Measurements from ENCODE around the gene SKIDA1. TPM values are rescaled to one million over a fixed set of nuclear protein-coding genes. Genes with fewer than 3 reads are reported as not detected.

SKIDA1 gene
- total and polyA plus RNA-seq, 8 donors, result under 0.01 to 2.7 (median 0.45) TPM; not detected in 1

DNA sequence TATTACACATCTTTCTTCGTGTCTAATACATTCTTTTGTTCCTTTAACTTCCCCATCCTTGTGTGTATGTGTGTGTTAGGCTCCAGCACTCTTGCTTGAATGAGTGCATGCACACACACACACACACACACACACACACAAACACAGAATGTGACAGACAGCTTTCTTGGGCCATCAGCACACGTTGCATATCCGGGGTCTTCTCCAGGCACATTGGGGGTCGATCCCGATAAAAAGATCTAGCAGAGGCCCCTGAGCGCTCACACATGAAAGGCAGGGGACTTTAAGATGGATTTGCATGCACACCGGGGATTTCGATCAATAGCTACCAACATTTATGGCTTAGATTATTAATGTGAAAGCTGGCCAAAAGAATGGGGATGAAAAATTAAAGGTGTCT lies 4.5 kb downstream of the SKIDA1 start:
- Histone ChIP-seq H3K27ac (peak overlapping the region in 3 of 5 donors; percentile 79 to 82 (median 80)), H3K36me3 (no peaks in the 10 kb centered on the region), H3K27me3 (peaks cover 0 to 55% (median 51%) of the 10 kb centered on the region in 3 donors), H3K4me1 (peaks cover 10 to 78% (median 46%) of the 10 kb centered on the region in 4 donors), H3K4me3 (no peak overlapping the region), H3K9me3 (no peaks in the 10 kb centered on the region)
- peak in 1 of 2 donors; percentile 16 for DNase-seq
- 68 to 79% (median 73%) methylated on average over 8 of the region's 8 CpGs for WGBS, 5 donors
- TF ChIP-seq, protein P1, sequence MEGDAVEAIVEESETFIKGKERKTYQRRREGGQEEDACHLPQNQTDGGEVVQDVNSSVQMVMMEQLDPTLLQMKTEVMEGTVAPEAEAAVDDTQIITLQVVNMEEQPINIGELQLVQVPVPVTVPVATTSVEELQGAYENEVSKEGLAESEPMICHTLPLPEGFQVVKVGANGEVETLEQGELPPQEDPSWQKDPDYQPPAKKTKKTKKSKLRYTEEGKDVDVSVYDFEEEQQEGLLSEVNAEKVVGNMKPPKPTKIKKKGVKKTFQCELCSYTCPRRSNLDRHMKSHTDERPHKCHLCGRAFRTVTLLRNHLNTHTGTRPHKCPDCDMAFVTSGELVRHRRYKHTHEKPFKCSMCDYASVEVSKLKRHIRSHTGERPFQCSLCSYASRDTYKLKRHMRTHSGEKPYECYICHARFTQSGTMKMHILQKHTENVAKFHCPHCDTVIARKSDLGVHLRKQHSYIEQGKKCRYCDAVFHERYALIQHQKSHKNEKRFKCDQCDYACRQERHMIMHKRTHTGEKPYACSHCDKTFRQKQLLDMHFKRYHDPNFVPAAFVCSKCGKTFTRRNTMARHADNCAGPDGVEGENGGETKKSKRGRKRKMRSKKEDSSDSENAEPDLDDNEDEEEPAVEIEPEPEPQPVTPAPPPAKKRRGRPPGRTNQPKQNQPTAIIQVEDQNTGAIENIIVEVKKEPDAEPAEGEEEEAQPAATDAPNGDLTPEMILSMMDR (IDR thresholded peaks at IDR 0.05), result no peak
- TF ChIP-seq EP300 (IDR thresholded peaks at IDR 0.05) (no peak), POLR2A (IDR thresholded peaks at IDR 0.05) (no peak), POLR2AphosphoS5 (IDR thresholded peaks at IDR 0.05) (no peak)
- intact Hi-C loops (cut with DNase I; ENCODE audit: low total_unique reads), result no loop called here

DNA sequence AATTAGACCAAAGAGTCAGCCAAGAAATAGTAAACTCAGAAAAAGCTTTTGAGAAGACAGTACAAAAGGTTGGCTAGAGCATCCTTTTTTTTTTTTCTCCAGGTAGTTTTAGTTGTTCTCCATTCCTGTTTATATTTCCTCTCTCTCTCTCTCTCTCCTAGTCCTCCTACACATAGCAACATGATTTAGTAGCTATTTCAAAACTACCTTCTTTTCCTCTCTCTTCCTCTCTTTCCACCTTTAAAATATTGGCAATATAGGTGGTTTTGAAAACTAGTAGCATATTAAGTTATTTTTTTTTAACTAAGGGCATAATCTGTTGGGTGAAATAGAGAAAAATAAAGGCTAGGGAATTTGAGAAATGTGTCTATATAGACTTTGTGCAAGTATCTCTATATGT lies 5.0 kb downstream of the SKIDA1 start:
- no peak for DNase-seq
- peak overlapping the region; percentile 58 to 76 (median 67) for H3K4me3 ChIP-seq
- H3K27me3 ChIP-seq, result peaks cover 0 to 57% (median 55%) of the 10 kb centered on the region in 3 donors
- TF ChIP-seq, protein P1 (IDR thresholded peaks at IDR 0.05), result no peak
- TF ChIP-seq POLR2A (IDR thresholded peaks at IDR 0.05), result no peak
- no peak for TF ChIP-seq EP300 (IDR thresholded peaks at IDR 0.05)
- TF ChIP-seq POLR2AphosphoS5 (IDR thresholded peaks at IDR 0.05), result no peak
- intact Hi-C loops (cut with DNase I; ENCODE audit: low total_unique reads), result no loop called here
- H3K4me1 ChIP-seq, result peaks cover 10 to 82% (median 48%) of the 10 kb centered on the region in 4 donors
- H3K27ac ChIP-seq, result peak overlapping the region in 4 of 5 donors; percentile 68 to 82 (median 80)
- no peaks in the 10 kb centered on the region for H3K9me3 ChIP-seq
- no peaks in the 10 kb centered on the region for H3K36me3 ChIP-seq

DNA sequence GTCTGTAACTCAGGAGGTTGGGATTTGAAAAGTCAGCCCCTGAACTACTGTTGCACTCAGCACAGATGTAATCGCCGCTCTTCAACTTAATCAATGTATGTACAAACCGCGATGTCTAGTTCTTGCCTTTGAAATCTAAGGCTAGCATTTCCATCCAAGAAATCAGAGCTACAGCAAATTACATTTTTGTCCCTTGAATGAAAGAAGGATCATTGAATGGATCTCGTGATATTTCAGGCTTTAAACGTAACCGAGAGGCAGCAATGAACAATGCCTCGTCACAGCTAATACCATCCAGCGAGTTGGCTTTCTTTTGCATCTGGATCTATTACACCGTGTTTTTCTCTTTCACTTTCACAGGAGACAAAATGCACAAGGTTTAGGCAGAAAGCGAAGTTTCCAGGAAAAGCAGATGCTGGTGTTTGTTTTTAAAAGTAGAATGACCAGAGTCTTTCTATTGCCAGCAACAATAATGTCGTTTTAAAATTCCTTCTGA lies 5.5 kb downstream of the SKIDA1 start:
- Histone ChIP-seq H3K27ac (peak overlapping the region; percentile 14 to 82 (median 79)), H3K4me3 (peak overlapping the region; percentile 58 to 76 (median 67)), H3K4me1 (peaks cover 10 to 82% (median 44%) of the 10 kb centered on the region in 4 donors), H3K36me3 (no peaks in the 10 kb centered on the region), H3K27me3 (peaks cover 0 to 62% (median 60%) of the 10 kb centered on the region in 3 donors), H3K9me3 (no peaks in the 10 kb centered on the region)
- intact Hi-C loops (cut with DNase I; ENCODE audit: low total_unique reads), result no loop called here
- DNase-seq, result peak in 1 of 2 donors; percentile 78
- no peak for TF ChIP-seq POLR2AphosphoS5 (IDR thresholded peaks at IDR 0.05)
- TF ChIP-seq POLR2A (IDR thresholded peaks at IDR 0.05), result no peak
- TF ChIP-seq EP300 (IDR thresholded peaks at IDR 0.05), result no peak
- TF ChIP-seq, protein P1 (IDR thresholded peaks at IDR 0.05), result no peak
- WGBS, 5 donors, result 12 to 37% (median 22%) methylated on average over 12 of the region's 12 CpGs

DNA sequence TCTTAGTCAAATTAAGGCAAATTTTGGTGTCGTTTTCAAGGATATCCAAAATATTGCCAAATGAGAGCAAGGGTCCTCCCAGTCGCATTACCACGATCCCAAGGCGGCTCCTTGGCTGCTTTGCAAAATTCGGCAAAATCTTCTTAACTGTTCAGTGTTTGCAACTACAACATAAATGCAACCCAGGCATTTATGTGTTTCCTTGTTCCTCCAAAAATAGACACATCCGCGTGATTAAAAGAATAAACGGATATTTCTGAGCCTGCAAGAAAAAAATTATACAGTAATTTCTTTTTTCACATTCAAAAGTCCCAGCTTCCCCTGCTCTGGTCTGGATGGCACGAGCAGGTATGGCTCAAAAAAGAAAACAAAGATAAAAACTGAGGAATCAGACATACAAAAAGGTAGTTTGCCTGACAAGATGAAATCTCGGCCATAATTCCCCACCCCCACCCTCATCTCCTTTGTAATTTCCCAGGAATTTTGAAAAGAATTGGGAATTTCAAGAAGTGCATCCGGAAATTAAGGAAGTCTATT lies 6.0 kb downstream of the SKIDA1 start:
- H3K27ac ChIP-seq, result peak overlapping the region; percentile 57 to 82 (median 79)
- no peaks in the 10 kb centered on the region for H3K36me3 ChIP-seq
- intact Hi-C loops (cut with DNase I; ENCODE audit: low total_unique reads), result no loop called here
- peaks cover 10 to 83% (median 40%) of the 10 kb centered on the region in 4 donors for H3K4me1 ChIP-seq
- H3K9me3 ChIP-seq, result no peaks in the 10 kb centered on the region
- H3K4me3 ChIP-seq, result peak overlapping the region; percentile 58 to 76 (median 67)
- TF ChIP-seq EP300 (IDR thresholded peaks at IDR 0.05) (no peak), POLR2AphosphoS5 (IDR thresholded peaks at IDR 0.05) (no peak), POLR2A (IDR thresholded peaks at IDR 0.05) (no peak)
- TF ChIP-seq, protein P1 (IDR thresholded peaks at IDR 0.05), result no peak
- H3K27me3 ChIP-seq, result peaks cover 0 to 66% (median 59%) of the 10 kb centered on the region in 3 donors
- DNase-seq, result peak in 1 of 2 donors; percentile 46
- 28 to 43% (median 34%) methylated on average over 11 of the region's 11 CpGs for WGBS, 5 donors

Data from stomach (tissue), 9 donors.